Colonic mucosa (tissue), 4 donors: ENCODE measurements around the gene P2RY8. TPM values are rescaled to one million over a fixed set of nuclear protein-coding genes. Genes with fewer than 3 reads are reported as not detected.

ENCODE experiments used
- DNase-seq: peaks from one replicate; pipeline ENCODE4 v3.0.0-alpha.2; 2020
- H3K27ac ChIP-seq: fragments of 200-600 bp; one replicate; pipeline ENCODE4 v1.8.0; 2021
- H3K27me3 ChIP-seq: fragments of 200-600 bp; one replicate; pipeline ENCODE4 v1.8.0; 2021
- H3K36me3 ChIP-seq: fragments of 200-600 bp; one replicate; pipeline ENCODE4 v1.8.0; 2021
- H3K4me1 ChIP-seq: fragments of 200-600 bp; one replicate; pipeline ENCODE4 v1.8.0; 2021; ENCODE audit warnings: mild to moderate bottlenecking
- H3K4me3 ChIP-seq: fragments of 200-600 bp; one replicate; pipeline ENCODE4 v1.8.0; 2021
- H3K9ac ChIP-seq, 2 donors: one replicate each; pipeline ENCODE4 v1.7.0; 2013; ENCODE audit warnings: control low read depth in 2 of 2, low read depth in 2 of 2, low read length in 2 of 2
- H3K9me3 ChIP-seq: fragments of 200-600 bp; one replicate; pipeline ENCODE4 v1.8.0; 2021
- intact Hi-C: fragments of 100-400 bp; cut with DNase I; formaldehyde crosslinking; loops from one replicate; pipeline ENCODE4 v1.14.1; 2022
- total RNA-seq, 2 donors: library from RNA; stranded (reverse); fragmentation: NEBNext Ultra II Directional in 1 of 2; extraction: Animal tissue kit (Norgen Biotek cat#: 25700) in 1 of 2; gene quantifications; one replicate each; pipeline ENCODE4 v1.2.1, GENCODE V29; 2021
- TF ChIP-seq, protein P1 (sequence below): fragments of 200-600 bp; IDR thresholded peaks from one replicate; pipeline ENCODE4 v1.8.0; 2022; ENCODE audit warnings: antibody characterized with exemption, mild to moderate bottlenecking
- donor health status: healthy.
- donor health status: DM: no; HTN: no; CAD: no.
- donor health status: DM: no; HTN: no; CAD: no.

The P2RY8 gene
- total RNA-seq, 2 donors from 2014 or later, result 1.3 TPM

DNA sequence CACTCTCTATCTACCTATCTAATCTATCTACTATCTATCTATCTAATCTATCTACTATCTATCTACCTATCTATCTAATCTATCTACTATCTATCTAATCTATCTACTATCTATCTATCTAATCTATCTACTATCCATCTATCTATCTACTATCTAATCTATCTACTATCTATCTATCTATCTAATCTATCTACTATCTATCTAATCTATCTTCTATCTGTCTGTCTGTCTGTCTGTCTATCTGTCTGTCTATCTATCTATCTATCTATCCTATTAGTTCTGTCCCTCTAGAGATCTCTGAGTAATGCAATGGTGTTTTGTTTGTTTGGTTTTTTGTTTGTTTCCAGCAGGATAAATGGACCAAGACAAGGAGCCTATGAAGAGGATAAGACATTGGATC lies 74.9 kb downstream of the P2RY8 start:
- intact Hi-C loops, result no loop called here
- no peaks in the 10 kb centered on the region for H3K4me1 ChIP-seq

DNA sequence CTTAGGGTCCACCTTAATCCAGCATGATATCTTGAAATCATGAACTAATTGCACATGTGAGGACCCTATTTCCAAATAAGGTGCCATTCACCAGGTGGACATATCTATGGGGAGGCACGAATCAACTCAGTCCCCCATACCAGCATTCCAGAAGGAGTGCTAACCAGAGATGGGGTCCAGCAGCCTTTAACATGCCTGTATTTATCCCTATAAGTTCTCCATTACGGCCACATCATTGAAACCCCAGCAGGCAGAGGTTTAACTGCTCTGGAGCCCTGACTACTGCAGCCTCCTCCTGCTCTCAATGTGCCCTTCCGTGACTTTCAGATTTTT lies 81.1 kb downstream of the P2RY8 start:
- intact Hi-C loops, result loop anchor here (5.0 to 10.0 kb wide), 2 partner anchors 136 to 1149 kb away; partner anchors contain the start of gene AKAP17A
- H3K27ac ChIP-seq, result no peak overlapping the region
- no peak for DNase-seq
- H3K4me3 ChIP-seq, result no peak overlapping the region
- H3K9me3 ChIP-seq, result no peaks in the 10 kb centered on the region
- H3K36me3 ChIP-seq, result no peaks in the 10 kb centered on the region
- TF ChIP-seq, protein P1, sequence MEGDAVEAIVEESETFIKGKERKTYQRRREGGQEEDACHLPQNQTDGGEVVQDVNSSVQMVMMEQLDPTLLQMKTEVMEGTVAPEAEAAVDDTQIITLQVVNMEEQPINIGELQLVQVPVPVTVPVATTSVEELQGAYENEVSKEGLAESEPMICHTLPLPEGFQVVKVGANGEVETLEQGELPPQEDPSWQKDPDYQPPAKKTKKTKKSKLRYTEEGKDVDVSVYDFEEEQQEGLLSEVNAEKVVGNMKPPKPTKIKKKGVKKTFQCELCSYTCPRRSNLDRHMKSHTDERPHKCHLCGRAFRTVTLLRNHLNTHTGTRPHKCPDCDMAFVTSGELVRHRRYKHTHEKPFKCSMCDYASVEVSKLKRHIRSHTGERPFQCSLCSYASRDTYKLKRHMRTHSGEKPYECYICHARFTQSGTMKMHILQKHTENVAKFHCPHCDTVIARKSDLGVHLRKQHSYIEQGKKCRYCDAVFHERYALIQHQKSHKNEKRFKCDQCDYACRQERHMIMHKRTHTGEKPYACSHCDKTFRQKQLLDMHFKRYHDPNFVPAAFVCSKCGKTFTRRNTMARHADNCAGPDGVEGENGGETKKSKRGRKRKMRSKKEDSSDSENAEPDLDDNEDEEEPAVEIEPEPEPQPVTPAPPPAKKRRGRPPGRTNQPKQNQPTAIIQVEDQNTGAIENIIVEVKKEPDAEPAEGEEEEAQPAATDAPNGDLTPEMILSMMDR, result no peak
- no peak overlapping the region for H3K9ac ChIP-seq
- no peaks in the 10 kb centered on the region for H3K4me1 ChIP-seq
- no peaks in the 10 kb centered on the region for H3K27me3 ChIP-seq

More for the DNA sequence above, 74.9 kb downstream of the P2RY8 start:
- no peak for DNase-seq
- H3K27me3 ChIP-seq, result peaks cover 3% of the 10 kb centered on the region
- no peak overlapping the region for H3K9ac ChIP-seq
- H3K4me3 ChIP-seq, result no peak overlapping the region
- TF ChIP-seq, protein P1, result no peak
- no peaks in the 10 kb centered on the region for H3K36me3 ChIP-seq
- H3K27ac ChIP-seq, result no peak overlapping the region
- no peaks in the 10 kb centered on the region for H3K9me3 ChIP-seq

DNA sequence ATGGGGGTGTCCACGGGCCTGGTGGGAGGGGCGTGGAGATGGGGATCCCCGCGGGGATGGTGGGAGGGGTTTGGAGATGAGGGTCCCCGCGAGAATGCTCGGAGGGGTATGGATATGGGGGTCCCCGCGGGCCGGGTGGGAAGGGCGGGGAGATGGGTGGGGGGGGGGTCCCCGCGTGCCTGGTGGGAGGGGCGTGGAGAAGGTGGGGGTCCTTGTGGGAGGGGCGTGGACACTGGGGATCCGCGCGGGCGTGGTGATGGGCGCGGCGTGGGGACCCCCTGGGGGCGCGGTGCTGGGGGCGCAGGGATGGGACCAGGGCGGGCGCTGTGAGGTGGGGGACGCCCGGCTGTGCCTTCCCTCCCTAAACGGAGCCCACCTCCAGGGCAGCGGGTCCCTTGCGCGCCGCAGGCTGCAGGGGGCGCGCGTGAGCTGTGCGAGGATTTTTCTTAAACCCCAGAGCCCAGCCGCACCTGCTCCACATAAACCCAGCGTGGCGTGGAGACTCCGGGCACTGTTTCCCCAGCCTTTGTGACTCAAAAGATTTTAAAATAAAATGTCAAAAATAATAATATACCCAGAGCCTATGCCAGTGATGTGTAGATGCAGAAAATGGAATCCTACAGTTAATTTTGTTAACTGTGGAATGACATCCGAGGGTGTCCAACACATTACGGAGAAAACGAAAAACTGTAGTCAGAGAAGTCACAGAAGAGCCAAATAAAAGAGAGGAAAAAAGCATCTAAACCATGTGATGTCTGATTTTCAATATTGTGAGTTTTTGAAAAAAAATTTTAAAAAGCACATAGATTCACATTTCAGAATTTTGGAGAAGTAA lies 82.8 kb downstream of the P2RY8 start:
- H3K9me3 ChIP-seq, result no peaks in the 10 kb centered on the region
- H3K27me3 ChIP-seq, result no peaks in the 10 kb centered on the region
- H3K9ac ChIP-seq, result no peak overlapping the region
- H3K27ac ChIP-seq, result no peak overlapping the region
- peak overlapping the region; percentile 31 for H3K4me3 ChIP-seq
- no peaks in the 10 kb centered on the region for H3K4me1 ChIP-seq
- TF ChIP-seq, protein P1, result peak; percentile 97
- H3K36me3 ChIP-seq, result no peaks in the 10 kb centered on the region
- peak; percentile 92 for DNase-seq
- intact Hi-C loops, result loop anchor here (5.0 to 10.0 kb wide), 2 partner anchors 72 to 1151 kb away; no protein-coding TSS in a partner anchor

DNA sequence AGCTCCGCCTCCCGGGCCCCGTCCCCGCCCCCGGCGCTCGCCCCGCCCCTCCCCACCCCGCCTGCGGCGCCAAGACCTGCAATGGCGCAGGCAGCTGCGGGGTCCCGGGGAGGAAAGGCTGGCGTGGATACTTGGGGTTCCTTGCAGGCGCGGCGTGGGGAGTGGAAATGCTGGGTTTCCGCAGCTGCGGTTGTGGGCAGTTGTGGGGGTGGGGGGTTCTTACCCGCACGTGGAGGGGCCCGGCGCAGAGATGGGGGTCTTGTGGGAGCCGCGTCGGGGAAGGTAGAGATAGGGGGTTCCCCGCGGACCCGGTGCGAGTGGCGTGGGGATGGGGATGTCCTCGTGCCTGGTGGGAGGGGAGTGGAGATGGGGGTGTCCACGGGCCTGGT lies 83.6 kb downstream of the P2RY8 start:
- peak overlapping the region; percentile 64 for H3K27ac ChIP-seq
- intact Hi-C loops, result loop anchor here (5.0 to 10.0 kb wide), 2 partner anchors 71 to 1151 kb away; no protein-coding TSS in a partner anchor
- H3K9me3 ChIP-seq, result no peaks in the 10 kb centered on the region
- no peaks in the 10 kb centered on the region for H3K4me1 ChIP-seq
- TF ChIP-seq, protein P1, result no peak
- no peaks in the 10 kb centered on the region for H3K36me3 ChIP-seq
- no peaks in the 10 kb centered on the region for H3K27me3 ChIP-seq
- peak overlapping the region in 1 of 2 donors; percentile 73 for H3K9ac ChIP-seq
- peak overlapping the region; percentile 31 for H3K4me3 ChIP-seq
- no peak for DNase-seq

DNA sequence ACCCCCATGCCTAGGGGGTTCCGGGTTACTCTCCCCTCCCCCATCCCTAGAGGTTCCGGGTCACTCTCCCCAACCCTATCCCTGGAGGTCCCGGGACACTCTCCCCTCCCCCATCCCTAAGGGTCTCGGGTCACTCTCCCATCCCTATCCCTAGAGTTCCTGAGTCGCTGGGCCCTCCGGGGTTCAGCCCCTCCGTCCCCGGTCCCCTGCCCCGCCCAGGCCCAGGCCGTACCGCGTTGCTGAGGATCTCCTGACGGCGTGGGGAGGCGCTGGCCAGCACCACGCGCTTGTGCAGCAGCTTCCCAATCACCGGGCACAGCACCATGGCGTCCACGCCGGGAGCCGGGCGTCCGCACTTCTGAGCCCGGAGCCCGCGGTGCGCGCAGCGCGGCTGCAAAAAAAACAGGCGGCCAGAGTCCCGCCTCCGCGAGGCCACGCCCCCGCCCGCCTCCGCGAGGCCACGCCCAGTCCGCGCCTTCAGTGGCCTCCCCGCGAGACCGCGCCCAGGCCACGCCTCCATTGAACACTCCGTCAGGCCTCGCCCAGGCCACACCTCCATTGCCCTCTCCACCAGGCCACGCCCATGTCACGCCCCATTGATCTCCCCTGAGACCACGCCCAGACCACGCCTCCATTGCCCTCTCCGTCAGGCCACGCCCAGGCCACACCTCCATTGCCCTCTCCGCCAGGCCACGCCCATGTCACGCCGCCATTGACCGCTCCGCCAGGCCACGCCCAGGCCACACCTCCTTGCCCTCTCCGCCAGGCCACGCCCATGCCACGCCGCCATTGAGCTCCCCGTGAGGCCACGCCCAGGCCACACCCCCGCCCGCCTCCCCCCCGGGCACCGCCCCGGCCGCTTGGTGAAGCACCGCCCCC lies 84.2 kb downstream of the P2RY8 start, which contains the start of gene ASMTL:
Gene ASMTL, minus strand, starts transcription at position 394 of the 879 bp plus-strand sequence. Its CDS starts 69 bp downstream, at position 325.
- Histone ChIP-seq H3K27me3 (no peaks in the 10 kb centered on the region), H3K4me1 (no peaks in the 10 kb centered on the region), H3K9ac (peak within 1 kb of the TSS; percentile 82 to 87), H3K27ac (peak within 1 kb of the TSS; percentile 64), H3K9me3 (no peaks in the 10 kb centered on the region), H3K36me3 (no peaks in the 10 kb centered on the region), H3K4me3 (peak within 1 kb of the TSS; percentile 77)
- DNase-seq, result peak; percentile 100
- TF ChIP-seq, protein P1, result no peak
- intact Hi-C loops, result loop anchor here (5.0 to 10.0 kb wide), 2 partner anchors 70 to 1152 kb away; no protein-coding TSS in a partner anchor
